Femur (tissue), 1 donor: ENCODE data around the gene USP9X.
"Not testable (repeated sequence)": the region's sequence is repeated elsewhere in the genome, so short reads cannot be mapped to it uniquely, and the experiment has no call there.

Experiments
- DNase-seq: peaks from one replicate; pipeline ENCODE4 v3.0.0-alpha.2; 2017

USP9X gene

GRCh38 chrX:41209853-41210252 lies 124.6 kb downstream of the USP9X start:
- DNase-seq = no peak

DNA sequence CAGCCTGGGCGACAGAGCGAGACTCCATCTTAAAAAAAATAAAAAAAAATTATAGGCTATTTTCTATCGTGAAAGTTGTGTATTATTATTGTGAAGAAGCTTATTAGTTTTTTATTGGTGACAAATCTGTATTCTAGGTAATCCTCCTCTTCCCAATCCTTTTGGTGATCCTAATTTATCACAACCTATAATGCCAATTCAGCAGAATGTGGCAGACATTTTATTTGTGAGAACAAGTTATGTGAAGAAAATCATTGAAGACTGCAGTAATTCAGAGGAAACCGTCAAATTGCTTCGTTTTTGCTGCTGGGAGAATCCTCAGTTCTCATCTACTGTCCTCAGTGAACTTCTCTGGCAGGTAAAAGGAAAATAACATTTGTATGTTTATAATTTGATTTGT lies 139.4 kb downstream of the USP9X start:
- DNase-seq = no peak

GRCh38 chrX:41233988-41234387 lies 148.7 kb downstream of the USP9X start:
- DNase-seq = no peak

GRCh38 chrX:41234471-41234870 lies 149.2 kb downstream of the USP9X start:
- not testable (repeated sequence) for DNase-seq

GRCh38 chrX:41234962-41235361 lies 149.7 kb downstream of the USP9X start:
- DNase-seq = no peak

DNA sequence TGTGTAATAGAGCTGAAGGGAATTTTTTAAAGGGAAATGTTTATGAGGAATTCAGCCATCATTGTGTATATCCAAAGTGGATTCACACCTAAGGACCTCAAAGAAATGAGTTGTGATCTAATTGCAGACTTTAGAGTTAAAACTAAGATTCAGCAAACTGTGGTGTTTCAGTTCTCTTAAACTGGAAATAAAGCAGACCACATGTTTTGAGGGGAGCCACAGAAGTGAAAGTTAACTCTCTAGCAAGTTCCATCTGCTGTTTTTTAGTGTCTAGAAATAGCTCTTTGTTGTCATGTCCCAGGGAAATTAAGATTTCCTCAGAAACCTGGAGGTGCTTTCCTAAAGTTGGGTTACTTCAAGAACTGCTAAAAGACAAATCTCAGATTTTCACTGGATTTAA lies 151.4 kb downstream of the USP9X start:
- no peak for DNase-seq

DNA sequence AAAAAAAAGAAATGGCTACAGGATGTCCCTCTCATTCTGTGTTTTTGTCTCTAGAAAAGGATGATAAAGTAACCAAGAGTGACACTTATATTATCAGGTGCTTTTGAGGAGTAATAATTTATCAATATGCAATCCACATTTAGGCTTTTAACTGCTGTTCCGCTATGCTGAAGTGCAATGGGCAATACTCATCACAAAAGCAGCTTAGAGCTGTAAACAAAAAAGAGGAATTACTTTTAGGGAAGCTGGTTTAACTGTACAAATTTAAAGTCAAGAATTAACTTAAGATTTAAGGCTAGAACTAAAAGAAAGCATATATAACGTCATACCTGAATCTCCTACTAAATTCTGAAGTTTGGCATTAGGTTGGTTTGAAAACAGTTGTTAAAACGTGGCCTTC lies 155.3 kb downstream of the USP9X start:
- no peak for DNase-seq

DNA sequence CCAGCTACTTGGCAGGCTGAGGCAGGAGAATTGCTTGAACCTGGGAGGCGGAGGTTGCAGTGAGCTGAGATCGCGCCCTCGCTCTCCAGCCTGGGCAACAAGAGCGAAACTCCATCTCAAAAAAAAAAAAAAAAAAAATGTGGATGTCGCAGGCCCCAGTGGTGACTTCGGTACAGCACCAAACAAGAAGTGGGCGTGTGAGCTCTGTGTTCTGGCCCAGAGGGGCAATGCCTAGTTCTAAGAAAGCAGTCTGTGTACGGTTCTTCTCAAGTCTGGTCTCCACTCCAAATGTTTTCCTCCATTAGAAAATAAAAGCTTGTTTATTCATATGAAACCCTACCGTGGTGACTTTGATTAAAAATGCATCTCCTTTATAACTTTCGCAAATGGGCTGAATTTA lies 156.7 kb downstream of the USP9X start:
- DNase-seq = no peak

DNA sequence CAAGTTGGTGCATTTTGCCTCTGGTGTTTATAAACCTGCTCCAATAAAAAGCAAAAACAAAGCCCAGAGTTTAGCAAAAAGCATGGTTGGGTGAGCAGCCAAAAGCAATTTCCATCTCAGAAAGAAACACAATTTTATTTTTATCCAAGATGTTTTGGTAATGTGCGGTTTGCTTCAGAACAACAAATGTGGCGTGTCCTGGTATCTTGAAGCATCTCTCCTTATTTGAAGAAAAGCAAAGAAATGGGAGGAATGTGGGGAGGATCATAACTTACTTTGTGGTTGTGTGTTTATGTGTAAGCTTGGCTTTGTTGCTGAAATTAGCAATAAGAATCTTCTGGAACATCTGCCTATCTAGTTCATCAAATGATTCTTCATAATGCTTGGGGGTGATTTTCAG lies 160.4 kb downstream of the USP9X start:
- DNase-seq = no peak

DNA sequence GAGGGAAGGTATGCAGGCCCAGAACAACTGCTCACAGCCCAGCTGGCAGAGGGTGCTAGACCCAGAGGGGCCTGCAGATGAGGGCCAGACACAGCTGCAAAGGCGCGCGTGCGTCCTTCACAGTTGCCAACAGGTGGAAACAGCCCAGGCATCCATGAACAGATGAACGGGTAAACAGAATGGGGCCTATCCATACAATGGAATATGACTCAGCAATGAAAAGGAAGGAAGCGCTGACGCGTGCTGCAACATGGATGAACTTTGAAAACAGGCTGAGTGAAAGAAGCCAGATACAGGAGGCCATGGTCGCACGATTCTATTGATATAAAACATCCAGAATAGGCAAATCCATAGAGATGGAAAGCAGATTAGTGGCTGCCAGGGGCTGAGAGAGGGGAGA lies 165.6 kb downstream of the USP9X start:
- DNase-seq = no peak

DNA sequence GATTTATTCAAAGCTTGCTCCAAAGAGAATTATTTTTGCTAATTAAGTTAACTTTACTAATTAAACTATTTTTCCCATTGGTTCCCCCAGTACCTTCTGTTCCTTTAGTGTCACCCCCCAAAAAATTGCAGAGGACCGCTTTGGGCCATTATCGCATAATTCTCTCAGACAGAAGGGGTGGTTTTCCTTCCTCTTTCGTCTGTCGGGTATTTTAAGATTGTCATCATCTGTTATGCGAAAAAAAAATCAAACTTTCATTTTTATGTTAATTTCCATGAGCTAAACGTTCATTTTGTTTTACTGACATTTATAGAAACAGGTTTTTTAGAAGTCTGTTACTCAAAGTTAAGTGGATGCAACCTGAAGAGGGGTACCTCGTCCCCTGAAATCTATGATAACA lies 172.6 kb downstream of the USP9X start:
- DNase-seq = no peak

- DNase-seq = no peak
Measured at GRCh38 chrX:41258226-41258625, 173.0 kb downstream of the USP9X start.

GRCh38 chrX:41258871-41259270 lies 173.6 kb downstream of the USP9X start:
- DNase-seq = no peak

GRCh38 chrX:41259516-41259915 lies 174.3 kb downstream of the USP9X start:
- no peak for DNase-seq

- DNase-seq = peak; percentile 29
Measured at GRCh38 chrX:41265615-41266014, 180.4 kb downstream of the USP9X start.

- no peak for DNase-seq
Measured at GRCh38 chrX:41273638-41274037, 188.4 kb downstream of the USP9X start.

DNA sequence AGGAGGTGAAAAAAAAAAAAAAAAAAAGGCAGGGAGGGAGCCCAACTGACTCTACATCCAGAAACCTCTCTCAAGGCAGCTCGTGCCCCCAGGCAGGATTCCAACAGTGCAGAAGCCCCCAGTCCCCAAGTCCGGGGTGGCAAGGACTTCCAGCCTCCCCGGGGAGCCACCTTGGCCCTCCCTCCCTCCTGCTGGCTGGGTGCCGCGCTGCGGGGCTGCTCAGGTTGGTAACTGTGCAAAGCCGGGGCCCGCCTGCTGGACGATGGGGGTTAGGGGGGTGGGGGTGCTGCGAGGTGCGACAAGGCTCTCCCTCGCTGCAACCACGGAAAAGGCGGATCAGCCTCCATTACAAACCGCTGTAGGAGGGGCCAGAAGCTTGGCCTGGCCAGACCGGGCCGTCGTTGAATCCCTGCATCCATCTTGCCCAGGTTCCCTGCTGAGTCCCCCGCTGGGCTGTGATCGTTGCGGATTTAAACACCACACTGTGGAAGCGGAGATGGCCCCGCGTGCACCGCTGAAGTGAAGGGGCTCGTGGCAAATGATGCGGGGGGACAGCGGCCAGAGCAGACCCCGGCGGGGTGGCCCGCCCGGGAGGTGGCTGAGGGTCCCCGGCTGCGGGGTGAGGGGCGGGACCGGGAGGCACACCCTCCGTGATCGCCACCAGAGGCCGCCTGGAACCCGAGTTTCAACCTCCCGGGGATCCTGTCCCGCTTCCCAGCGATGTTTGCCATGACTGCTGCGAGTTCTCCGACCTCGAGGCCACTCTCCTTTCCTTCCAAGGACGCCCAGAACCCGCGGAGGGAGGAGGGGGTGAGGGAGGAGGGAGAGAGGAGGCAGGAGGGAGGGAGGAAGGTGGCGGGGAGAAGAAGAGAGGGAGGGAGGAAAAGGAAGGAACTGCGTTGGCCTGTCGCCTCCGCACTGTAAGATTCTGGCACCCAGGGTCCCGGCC lies 190.7 kb downstream of the USP9X start:
- peak; percentile 76 for DNase-seq

DNA sequence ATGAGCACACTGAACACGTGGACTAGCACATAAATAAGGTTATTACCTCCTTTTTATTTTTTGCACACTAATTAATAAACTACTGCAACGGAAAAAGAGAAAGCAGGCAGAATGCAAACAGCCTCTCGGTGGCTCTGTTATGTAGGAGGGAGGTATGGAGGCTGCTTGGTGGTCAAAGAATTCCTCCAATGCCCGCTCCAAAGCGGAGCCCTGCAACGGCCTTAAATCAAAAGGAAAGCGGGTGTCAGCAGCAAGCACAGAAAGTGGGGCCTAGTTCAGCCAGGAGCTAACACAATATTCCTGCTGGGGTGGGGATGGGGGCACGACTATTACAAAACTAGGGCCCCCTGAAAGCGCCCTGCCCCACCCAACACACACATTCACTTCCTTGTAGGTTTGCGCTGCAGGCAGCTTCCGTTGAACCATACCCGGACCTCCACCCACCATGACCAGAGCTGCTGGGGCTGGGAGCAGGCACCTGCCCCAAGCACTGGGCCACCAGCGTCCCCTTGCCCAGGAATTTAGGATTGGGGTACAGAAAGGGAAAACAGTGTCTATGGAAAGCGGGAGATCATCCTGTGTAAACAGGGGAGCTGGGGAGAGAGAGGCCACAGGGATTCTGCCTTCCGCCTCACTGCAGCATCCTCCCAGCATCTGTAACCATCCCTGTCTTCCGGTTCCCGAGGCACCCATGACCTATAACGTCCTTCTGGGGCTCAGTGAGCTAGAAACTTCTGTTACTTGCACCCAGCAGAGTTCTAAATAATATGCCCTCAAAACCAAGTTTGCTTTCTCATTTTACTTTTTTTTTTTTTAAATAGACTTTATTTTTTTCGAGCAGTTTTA lies 191.6 kb downstream of the USP9X start:
- no peak for DNase-seq

DNA sequence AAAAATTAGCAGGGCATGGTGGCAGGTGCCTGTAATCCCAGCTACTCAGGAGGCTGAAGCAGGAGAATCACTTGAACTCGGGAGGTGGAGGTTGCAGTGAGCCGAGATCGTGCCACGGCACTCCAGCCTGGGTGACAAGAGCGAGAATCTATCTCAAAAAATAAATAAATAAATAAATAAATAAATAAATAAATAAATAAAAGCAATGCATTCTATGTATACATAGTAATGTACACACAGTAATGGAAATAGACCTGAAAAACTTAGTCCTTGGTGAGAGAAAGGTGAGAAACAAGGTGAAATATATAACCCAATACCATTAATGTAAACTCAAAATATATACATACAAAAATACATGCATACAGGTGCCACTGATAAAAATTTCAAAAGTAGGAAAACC lies 197.1 kb downstream of the USP9X start:
- not testable (repeated sequence) for DNase-seq

DNA sequence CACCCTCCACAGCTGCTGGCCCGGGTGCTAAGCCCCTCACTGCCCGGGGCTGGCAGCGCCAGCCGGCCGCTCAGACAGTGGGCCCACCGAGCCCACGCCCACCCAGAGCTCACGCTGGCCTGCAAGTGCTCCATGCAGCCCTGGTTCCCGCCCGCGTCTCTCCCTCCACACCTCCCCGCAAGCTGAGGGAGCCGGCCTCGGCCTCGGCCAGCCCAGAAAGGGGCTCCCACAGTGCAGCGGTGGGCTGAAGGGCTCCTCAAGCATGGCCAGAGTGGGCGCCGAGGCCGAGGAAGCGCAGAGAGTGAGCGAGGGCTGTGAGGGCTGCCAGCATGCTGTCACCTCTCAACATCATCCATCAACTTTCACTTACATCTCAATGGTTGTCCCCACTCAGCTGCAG lies 200.7 kb downstream of the USP9X start:
- DNase-seq = not testable (repeated sequence)
